Measurements from ENCODE around the gene STKLD1.

DNA sequence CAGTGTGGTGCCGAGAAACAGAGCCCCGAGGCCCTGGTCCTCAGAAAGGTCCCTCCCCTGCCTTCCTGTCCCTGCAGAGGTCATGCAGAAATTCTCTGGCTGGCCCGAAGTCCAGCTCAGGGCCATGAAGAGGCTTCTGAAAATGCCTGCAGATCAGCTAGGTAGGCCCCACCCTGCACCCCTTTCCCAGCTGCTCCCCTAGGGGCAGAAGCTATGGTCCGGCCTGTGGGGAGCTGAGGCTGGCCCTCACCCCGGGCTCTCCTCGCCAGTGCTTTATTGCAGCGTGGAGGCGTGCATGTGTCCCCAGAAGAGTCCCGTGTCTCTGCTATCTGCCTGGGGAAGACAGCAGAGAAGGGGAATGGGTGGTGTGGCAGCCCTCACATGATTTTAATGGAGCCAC lies 21.7 kb downstream of the STKLD1 start:
- TF ChIP-seq, protein P1, sequence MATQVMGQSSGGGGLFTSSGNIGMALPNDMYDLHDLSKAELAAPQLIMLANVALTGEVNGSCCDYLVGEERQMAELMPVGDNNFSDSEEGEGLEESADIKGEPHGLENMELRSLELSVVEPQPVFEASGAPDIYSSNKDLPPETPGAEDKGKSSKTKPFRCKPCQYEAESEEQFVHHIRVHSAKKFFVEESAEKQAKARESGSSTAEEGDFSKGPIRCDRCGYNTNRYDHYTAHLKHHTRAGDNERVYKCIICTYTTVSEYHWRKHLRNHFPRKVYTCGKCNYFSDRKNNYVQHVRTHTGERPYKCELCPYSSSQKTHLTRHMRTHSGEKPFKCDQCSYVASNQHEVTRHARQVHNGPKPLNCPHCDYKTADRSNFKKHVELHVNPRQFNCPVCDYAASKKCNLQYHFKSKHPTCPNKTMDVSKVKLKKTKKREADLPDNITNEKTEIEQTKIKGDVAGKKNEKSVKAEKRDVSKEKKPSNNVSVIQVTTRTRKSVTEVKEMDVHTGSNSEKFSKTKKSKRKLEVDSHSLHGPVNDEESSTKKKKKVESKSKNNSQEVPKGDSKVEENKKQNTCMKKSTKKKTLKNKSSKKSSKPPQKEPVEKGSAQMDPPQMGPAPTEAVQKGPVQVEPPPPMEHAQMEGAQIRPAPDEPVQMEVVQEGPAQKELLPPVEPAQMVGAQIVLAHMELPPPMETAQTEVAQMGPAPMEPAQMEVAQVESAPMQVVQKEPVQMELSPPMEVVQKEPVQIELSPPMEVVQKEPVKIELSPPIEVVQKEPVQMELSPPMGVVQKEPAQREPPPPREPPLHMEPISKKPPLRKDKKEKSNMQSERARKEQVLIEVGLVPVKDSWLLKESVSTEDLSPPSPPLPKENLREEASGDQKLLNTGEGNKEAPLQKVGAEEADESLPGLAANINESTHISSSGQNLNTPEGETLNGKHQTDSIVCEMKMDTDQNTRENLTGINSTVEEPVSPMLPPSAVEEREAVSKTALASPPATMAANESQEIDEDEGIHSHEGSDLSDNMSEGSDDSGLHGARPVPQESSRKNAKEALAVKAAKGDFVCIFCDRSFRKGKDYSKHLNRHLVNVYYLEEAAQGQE (IDR thresholded peaks at IDR 0.05; ENCODE audit: low read depth): no peak
- TF ChIP-seq CEBPB (IDR thresholded peaks at IDR 0.05) (no peak), EGR1 (IDR thresholded peaks at IDR 0.05) (no peak), RAD21 (IDR thresholded peaks at IDR 0.05; ENCODE audit: low read depth) (no peak)
- TF ChIP-seq, protein P2, sequence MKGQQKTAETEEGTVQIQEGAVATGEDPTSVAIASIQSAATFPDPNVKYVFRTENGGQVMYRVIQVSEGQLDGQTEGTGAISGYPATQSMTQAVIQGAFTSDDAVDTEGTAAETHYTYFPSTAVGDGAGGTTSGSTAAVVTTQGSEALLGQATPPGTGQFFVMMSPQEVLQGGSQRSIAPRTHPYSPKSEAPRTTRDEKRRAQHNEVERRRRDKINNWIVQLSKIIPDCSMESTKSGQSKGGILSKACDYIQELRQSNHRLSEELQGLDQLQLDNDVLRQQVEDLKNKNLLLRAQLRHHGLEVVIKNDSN (IDR thresholded peaks at IDR 0.05): no peak

Measured in Ishikawa (cell line).